Measurements from ENCODE around the gene C19orf81. TPM values are rescaled to one million over a fixed set of nuclear protein-coding genes. Genes with fewer than 3 reads are reported as not detected.

Gene C19orf81
- total RNA-seq, 1 experiment from 2014 or later: 0.41 TPM

- H3K36me3 Mint-ChIP-seq (ENCODE audit: insufficient read depth, unreplicated experiment): no peaks in the 10 kb centered on the region
- Histone ChIP-seq H3K9me3 (no peaks in the 10 kb centered on the region), H3K4me3 (ENCODE audit: low read depth, low read length) (no peak overlapping the region), H3K27me3 (replicated peaks; ENCODE audit: control insufficient read depth, insufficient read depth, low read length) (peaks cover 2% of the 10 kb centered on the region), H3K36me3 (ENCODE audit: control insufficient read depth, insufficient read depth, low read length) (no peaks in the 10 kb centered on the region), H3K4me1 (no peaks in the 10 kb centered on the region)
- H3K4me1 Mint-ChIP-seq (ENCODE audit: low read depth, unreplicated experiment): peaks cover 7% of the 10 kb centered on the region
- CTCF ChIA-PET: interaction anchor here (0.6 to 3.5 kb wide), 13 partner anchors 20 to 347 kb away, joined by 3 to 21 read pairs (median 5); no protein-coding TSS in a partner anchor
- no peak overlapping the region for H3K4me3 Mint-ChIP-seq (ENCODE audit: unreplicated experiment)
- H3K27ac Mint-ChIP-seq (ENCODE audit: unreplicated experiment): no peak overlapping the region
- POLR2A ChIA-PET: no interaction called here
- H3K9me3 Mint-ChIP-seq (ENCODE audit: unreplicated experiment): no peaks in the 10 kb centered on the region
- intact Hi-C loops (cut with micrococcal nuclease; ENCODE audit: unreplicated experiment): loop anchor here (10.0 kb wide), 2 partner anchors 169 to 349 kb away; no protein-coding TSS in a partner anchor
- peak; percentile 55 to 66 for DNase-seq
- peak; percentile 42 to 62 for TF ChIP-seq CTCF (IDR thresholded peaks at IDR 0.05; ENCODE audit: insufficient read depth in 1 of 2, low read depth in 1 of 2, low read length in 1 of 2, severe bottlenecking in 1 of 2, unreplicated experiment in 1 of 2)
- no TSS peak for BruUV-seq (replicated peaks)
- peaks cover 33% of the 10 kb centered on the region for H3K27me3 Mint-ChIP-seq (ENCODE audit: insufficient read depth, unreplicated experiment)
Observed at GRCh38 chr19:50703915-50704796, 54.9 kb downstream of the C19orf81 start.

GRCh38 chr19:50705422-50706019, 56.3 kb downstream of the C19orf81 start:
- BruUV-seq (replicated peaks): no TSS peak
- DNase-seq: peak; percentile 61
- no peaks in the 10 kb centered on the region for H3K36me3 ChIP-seq (ENCODE audit: control insufficient read depth, insufficient read depth, low read length)
- Mint-ChIP-seq H3K9me3 (ENCODE audit: unreplicated experiment) (no peaks in the 10 kb centered on the region), H3K27me3 (ENCODE audit: insufficient read depth, unreplicated experiment) (peaks cover 24% of the 10 kb centered on the region), H3K36me3 (ENCODE audit: insufficient read depth, unreplicated experiment) (no peaks in the 10 kb centered on the region), H3K4me1 (ENCODE audit: low read depth, unreplicated experiment) (peaks cover 7% of the 10 kb centered on the region), H3K4me3 (ENCODE audit: unreplicated experiment) (no peak overlapping the region), H3K27ac (ENCODE audit: unreplicated experiment) (no peak overlapping the region)
- intact Hi-C loops (cut with micrococcal nuclease; ENCODE audit: unreplicated experiment): loop anchor here (1.0 to 10.0 kb wide), 5 partner anchors 73 to 351 kb away; no protein-coding TSS in a partner anchor
- no peak overlapping the region for H3K4me3 ChIP-seq (ENCODE audit: low read depth, low read length)
- H3K4me1 ChIP-seq: no peaks in the 10 kb centered on the region
- TF ChIP-seq CTCF (IDR thresholded peaks at IDR 0.05; ENCODE audit: insufficient read depth in 1 of 2, low read depth in 1 of 2, low read length in 1 of 2, severe bottlenecking in 1 of 2, unreplicated experiment in 1 of 2): peak; percentile 77 to 88
- peaks cover 2% of the 10 kb centered on the region for H3K27me3 ChIP-seq (replicated peaks; ENCODE audit: control insufficient read depth, insufficient read depth, low read length)
- CTCF ChIA-PET: interaction anchor here (0.6 to 3.5 kb wide), 5 partner anchors 10 to 217 kb away, joined by 3 to 21 read pairs (median 7); no protein-coding TSS in a partner anchor
- H3K9me3 ChIP-seq: no peaks in the 10 kb centered on the region
- POLR2A ChIA-PET: interaction anchor here (0.6 kb wide), 1 partner anchor 206 kb away, joined by 22 read pairs; no protein-coding TSS in a partner anchor

GRCh38 chr19:50706387-50706786, 57.1 kb downstream of the C19orf81 start:
- ChIA-PET CTCF (interaction anchor here (1.3 kb wide), 1 partner anchor 77 kb away, joined by 7 read pairs; no protein-coding TSS in a partner anchor), POLR2A (no interaction called here)
- Histone ChIP-seq H3K27me3 (replicated peaks; ENCODE audit: control insufficient read depth, insufficient read depth, low read length) (peaks cover 2% of the 10 kb centered on the region), H3K36me3 (ENCODE audit: control insufficient read depth, insufficient read depth, low read length) (no peaks in the 10 kb centered on the region), H3K4me3 (ENCODE audit: low read depth, low read length) (no peak overlapping the region), H3K4me1 (no peaks in the 10 kb centered on the region), H3K9me3 (no peaks in the 10 kb centered on the region)
- no TSS peak for BruUV-seq (replicated peaks)
- H3K4me1 Mint-ChIP-seq (ENCODE audit: low read depth, unreplicated experiment): peaks cover 7% of the 10 kb centered on the region
- no peak for DNase-seq
- no peaks in the 10 kb centered on the region for H3K9me3 Mint-ChIP-seq (ENCODE audit: unreplicated experiment)
- H3K27ac Mint-ChIP-seq (ENCODE audit: unreplicated experiment): no peak overlapping the region
- TF ChIP-seq CTCF (IDR thresholded peaks at IDR 0.05; ENCODE audit: insufficient read depth in 1 of 2, low read depth in 1 of 2, low read length in 1 of 2, severe bottlenecking in 1 of 2, unreplicated experiment in 1 of 2): no peak
- peaks cover 28% of the 10 kb centered on the region for H3K27me3 Mint-ChIP-seq (ENCODE audit: insufficient read depth, unreplicated experiment)
- H3K36me3 Mint-ChIP-seq (ENCODE audit: insufficient read depth, unreplicated experiment): no peaks in the 10 kb centered on the region
- H3K4me3 Mint-ChIP-seq (ENCODE audit: unreplicated experiment): no peak overlapping the region
- intact Hi-C loops (cut with micrococcal nuclease; ENCODE audit: unreplicated experiment): loop anchor here (10.0 kb wide), 2 partner anchors 172 to 352 kb away; no protein-coding TSS in a partner anchor

All from Caco-2 (cell line).